Mesothelial cell of epicardium (in vitro differentiated cells): ENCODE results near the gene SSMEM1. TPM values are rescaled to one million over a fixed set of nuclear protein-coding genes. Genes with fewer than 3 reads are reported as not detected.

Experiments
- DNase-seq, 2 experiments: peaks; one replicate each; pipeline ENCODE4 v3.0.0; 2021; ENCODE audit warnings: low spot score in 2 of 2; ENCODE audit not compliant: unreplicated experiment in 2 of 2
- H3K27ac Mint-ChIP-seq: 2 replicates; pipeline ENCODE4 v1.8.0; 2021; ENCODE audit warnings: mixed read lengths
- H3K27me3 Mint-ChIP-seq: 2 replicates; pipeline ENCODE4 v1.8.0; 2021; ENCODE audit warnings: low read depth, mixed read lengths
- H3K36me3 Mint-ChIP-seq: 2 replicates; pipeline ENCODE4 v1.8.0; 2021; ENCODE audit warnings: mixed read lengths
- H3K4me1 Mint-ChIP-seq: 2 replicates; pipeline ENCODE4 v1.8.0; 2021; ENCODE audit warnings: mixed read lengths
- H3K4me3 Mint-ChIP-seq: 2 replicates; pipeline ENCODE4 v1.8.0; 2021; ENCODE audit warnings: mild to moderate bottlenecking, moderate library complexity, mixed read lengths
- H3K9me3 Mint-ChIP-seq: 2 replicates; pipeline ENCODE4 v1.8.0; 2021; ENCODE audit warnings: mixed read lengths
- total RNA-seq: library from RNA; stranded (reverse); gene quantifications from 3 replicates; pipeline ENCODE4 v1.2.1, GENCODE V29; 2021
- TF ChIP-seq, protein P1 (sequence below): fragments of 200-600 bp; sonication (generic); IDR thresholded peaks from one replicate; pipeline ENCODE4 v1.5.0; 2021; ENCODE audit warnings: antibody characterized with exemption; ENCODE audit not compliant: unreplicated experiment

The SSMEM1 gene
- total RNA-seq, 1 donor from 2014 or later: not detected

DNA sequence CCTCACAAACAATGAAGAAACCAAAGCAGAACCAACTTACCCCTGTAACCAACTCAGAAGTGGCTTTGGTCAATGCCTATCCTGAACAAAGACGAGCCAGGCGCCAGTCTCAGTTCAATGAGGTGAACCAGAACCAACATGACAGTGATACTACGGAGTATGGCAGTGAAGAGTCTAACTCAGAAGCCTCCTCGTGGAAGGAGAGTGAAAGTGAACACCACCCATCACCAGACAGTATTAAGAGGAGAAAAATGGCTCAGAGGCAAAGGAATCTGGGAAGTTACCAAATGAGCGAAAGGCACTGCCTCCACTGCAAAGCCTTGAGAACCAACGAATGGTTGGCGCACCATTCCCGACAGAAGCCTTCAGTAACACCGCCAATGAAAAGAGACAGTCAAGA is 8.4 kb downstream of the SSMEM1 start:
- Mint-ChIP-seq H3K27me3 (no peaks in the 10 kb centered on the region), H3K4me3 (no peak overlapping the region), H3K9me3 (peaks cover 9% of the 10 kb centered on the region), H3K36me3 (no peaks in the 10 kb centered on the region), H3K27ac (no peak overlapping the region), H3K4me1 (peaks cover 13% of the 10 kb centered on the region)
- TF ChIP-seq, protein P1, sequence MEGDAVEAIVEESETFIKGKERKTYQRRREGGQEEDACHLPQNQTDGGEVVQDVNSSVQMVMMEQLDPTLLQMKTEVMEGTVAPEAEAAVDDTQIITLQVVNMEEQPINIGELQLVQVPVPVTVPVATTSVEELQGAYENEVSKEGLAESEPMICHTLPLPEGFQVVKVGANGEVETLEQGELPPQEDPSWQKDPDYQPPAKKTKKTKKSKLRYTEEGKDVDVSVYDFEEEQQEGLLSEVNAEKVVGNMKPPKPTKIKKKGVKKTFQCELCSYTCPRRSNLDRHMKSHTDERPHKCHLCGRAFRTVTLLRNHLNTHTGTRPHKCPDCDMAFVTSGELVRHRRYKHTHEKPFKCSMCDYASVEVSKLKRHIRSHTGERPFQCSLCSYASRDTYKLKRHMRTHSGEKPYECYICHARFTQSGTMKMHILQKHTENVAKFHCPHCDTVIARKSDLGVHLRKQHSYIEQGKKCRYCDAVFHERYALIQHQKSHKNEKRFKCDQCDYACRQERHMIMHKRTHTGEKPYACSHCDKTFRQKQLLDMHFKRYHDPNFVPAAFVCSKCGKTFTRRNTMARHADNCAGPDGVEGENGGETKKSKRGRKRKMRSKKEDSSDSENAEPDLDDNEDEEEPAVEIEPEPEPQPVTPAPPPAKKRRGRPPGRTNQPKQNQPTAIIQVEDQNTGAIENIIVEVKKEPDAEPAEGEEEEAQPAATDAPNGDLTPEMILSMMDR: no peak
- DNase-seq: no peak

DNA sequence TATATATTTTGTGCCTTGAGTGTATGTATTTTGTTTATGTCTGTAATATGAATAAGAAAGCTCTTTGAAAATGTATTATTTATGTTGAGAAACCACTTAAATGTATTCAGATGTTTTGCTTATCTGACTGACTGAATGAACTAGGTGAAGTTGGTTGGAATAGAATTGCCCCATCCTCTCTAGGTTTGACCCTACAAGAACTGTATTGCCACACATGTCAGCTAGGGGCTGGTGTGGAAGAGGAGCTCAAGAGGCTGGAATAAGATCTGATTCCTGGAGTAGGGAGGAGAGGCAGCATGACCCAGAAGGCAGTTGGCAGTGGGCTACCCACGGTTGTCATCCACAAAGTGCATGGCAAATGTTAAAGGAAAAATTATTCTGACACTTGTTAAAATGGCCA is 9.1 kb downstream of the SSMEM1 start:
- Mint-ChIP-seq H3K27me3 (no peaks in the 10 kb centered on the region), H3K36me3 (no peaks in the 10 kb centered on the region), H3K4me1 (peaks cover 13% of the 10 kb centered on the region), H3K4me3 (no peak overlapping the region), H3K9me3 (peaks cover 9% of the 10 kb centered on the region), H3K27ac (no peak overlapping the region)
- no peak for DNase-seq
- TF ChIP-seq, protein P1: no peak

DNA sequence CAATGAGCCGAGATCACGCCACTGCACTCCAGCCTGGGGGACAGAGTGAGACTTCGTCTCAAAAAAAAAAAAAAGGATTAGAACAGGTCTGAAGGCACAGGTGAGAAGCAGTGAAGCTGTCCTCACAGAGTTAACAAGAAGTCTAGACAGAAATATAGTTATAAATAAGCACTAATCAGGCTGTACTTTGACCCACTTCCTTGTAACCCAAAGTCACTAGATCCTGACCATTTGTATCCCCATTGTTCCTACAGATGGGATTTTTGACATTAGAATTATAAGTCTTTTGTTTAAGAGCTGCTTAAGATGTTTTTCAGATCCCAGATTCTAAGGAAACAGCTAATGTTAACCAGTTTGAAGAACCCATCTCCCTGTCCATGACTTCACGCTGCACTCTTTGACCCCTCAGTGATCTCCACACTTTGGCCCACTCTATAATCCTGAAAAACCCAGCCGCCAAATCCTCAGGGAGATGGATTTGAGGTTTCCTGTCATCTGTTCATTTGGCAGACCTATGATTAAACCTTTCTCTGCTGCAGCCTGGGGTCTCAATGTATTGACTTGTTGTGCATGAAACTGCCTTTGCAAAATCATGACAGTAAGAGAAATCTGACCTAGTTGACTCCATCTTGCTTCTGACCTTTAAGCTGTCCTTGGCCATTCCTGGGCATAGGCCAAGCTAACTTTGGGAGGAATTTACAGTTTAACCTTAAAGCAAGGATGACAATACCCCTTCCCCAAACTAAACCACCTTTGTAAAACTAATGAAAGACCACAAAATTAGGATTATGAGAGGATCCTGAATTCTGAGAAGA is 11.4 kb downstream of the SSMEM1 start:
- no peak overlapping the region for H3K4me3 Mint-ChIP-seq
- no peak for DNase-seq
- no peaks in the 10 kb centered on the region for H3K36me3 Mint-ChIP-seq
- peaks cover 12% of the 10 kb centered on the region for H3K9me3 Mint-ChIP-seq
- no peaks in the 10 kb centered on the region for H3K27me3 Mint-ChIP-seq
- TF ChIP-seq, protein P1: no peak
- H3K27ac Mint-ChIP-seq: peak overlapping the region; percentile 10
- H3K4me1 Mint-ChIP-seq: peaks cover 13% of the 10 kb centered on the region

DNA sequence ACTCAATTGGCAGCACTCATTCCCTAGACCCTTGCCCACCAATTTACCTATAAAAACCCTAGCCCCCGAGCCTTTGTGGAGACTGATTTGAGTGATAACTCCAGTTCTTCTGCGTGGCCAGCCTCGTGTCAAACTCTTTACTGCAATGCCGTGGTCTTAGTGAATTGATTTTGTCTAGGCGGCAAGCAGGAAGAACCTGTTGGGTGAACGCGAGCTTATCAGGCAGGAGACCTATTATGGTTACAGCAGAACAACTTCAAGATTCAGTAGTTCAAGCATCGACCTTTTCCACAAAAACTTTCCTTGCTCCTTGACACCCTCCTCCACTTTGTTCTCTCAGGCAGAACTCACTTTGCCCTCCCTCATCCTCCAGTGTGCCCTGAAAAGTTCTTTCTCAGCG is 12.2 kb downstream of the SSMEM1 start:
- Mint-ChIP-seq H3K9me3 (peaks cover 14% of the 10 kb centered on the region), H3K36me3 (no peaks in the 10 kb centered on the region), H3K4me3 (no peak overlapping the region), H3K4me1 (peaks cover 15% of the 10 kb centered on the region), H3K27ac (peak overlapping the region; percentile 5), H3K27me3 (no peaks in the 10 kb centered on the region)
- TF ChIP-seq, protein P1: no peak
- no peak for DNase-seq

DNA sequence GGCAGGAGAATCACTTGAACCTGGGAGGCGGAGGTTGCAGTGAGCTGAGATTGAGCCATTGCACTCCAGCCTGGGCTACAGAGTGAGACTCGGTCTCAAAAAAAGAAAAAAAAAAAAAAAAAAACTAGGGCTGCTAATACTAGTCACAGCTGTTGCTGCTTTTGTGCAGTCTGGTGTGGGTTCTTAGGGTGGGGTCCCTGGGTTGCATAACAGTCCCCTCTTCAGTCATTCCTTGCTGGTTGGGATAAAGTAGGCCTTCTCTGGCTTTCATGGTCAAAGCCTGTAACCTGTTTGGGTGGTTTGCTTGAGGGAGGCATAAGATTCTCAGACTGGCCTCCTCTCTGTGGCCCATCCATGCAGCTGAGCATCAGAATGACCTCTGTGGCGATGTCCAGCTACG is 14.1 kb downstream of the SSMEM1 start:
- Mint-ChIP-seq H3K36me3 (peaks cover 3% of the 10 kb centered on the region), H3K9me3 (peaks cover 15% of the 10 kb centered on the region), H3K4me1 (peaks cover 18% of the 10 kb centered on the region), H3K4me3 (no peak overlapping the region), H3K27me3 (no peaks in the 10 kb centered on the region), H3K27ac (no peak overlapping the region)
- TF ChIP-seq, protein P1: no peak
- DNase-seq: no peak
